WERI-Rb-1 (cell line): ENCODE data around the gene PGF.
A peak's percentile ranks its signal among the peaks of the same experiment; 100 is the strongest.

Experiments
- DNase-seq: peaks from one replicate; pipeline ENCODE4 v3.0.0-alpha.2; 2020
- H3K27ac ChIP-seq: fragments of 250-450 bp; sonication (Bioruptor Pico); 2 replicates; pipeline ENCODE4 v1.5.1; 2020; ENCODE audit warnings: mild to moderate bottlenecking, moderate library complexity
- H3K27me3 ChIP-seq: fragments of 250-450 bp; sonication (Bioruptor Pico); 2 replicates; pipeline ENCODE4 v1.5.1; 2021; ENCODE audit warnings: mild to moderate bottlenecking, low read depth, moderate library complexity; ENCODE audit not compliant: insufficient read depth, severe bottlenecking
- H3K36me3 ChIP-seq: fragments of 250-450 bp; sonication (Bioruptor Pico); 2 replicates; pipeline ENCODE4 v1.5.1; 2020; ENCODE audit warnings: mild to moderate bottlenecking, moderate library complexity
- H3K4me3 ChIP-seq: 2 replicates; pipeline ENCODE4 v1.5.1; 2011; ENCODE audit warnings: low read depth, mild to moderate bottlenecking, control low read depth, low read length
- H3K9me3 ChIP-seq: fragments of 250-450 bp; sonication (Bioruptor Pico); 2 replicates; pipeline ENCODE4 v1.5.1; 2021; ENCODE audit warnings: mild to moderate bottlenecking, moderate library complexity; ENCODE audit not compliant: severe bottlenecking
- CTCF ChIP-seq: IDR thresholded peaks from 2 replicates; pipeline ENCODE4 v1.5.1; 2011; ENCODE audit warnings: low read depth, mild to moderate bottlenecking, control low read depth, inconsistent platforms, low read length

The PGF gene

GRCh38 chr14:74952697-74953484 lies 2.5 kb downstream of the PGF start:
- Histone ChIP-seq H3K36me3 (peaks cover 33% of the 10 kb centered on the region), H3K4me3 (no peak overlapping the region), H3K9me3 (no peaks in the 10 kb centered on the region), H3K27ac (peak overlapping the region; percentile 67), H3K27me3 (no peaks in the 10 kb centered on the region)
- no peak for DNase-seq
- TF ChIP-seq CTCF = no peak

- DNase-seq = no peak
- no peak overlapping the region for H3K4me3 ChIP-seq
- no peak overlapping the region for H3K27ac ChIP-seq
- no peak for TF ChIP-seq CTCF
- H3K27me3 ChIP-seq = no peaks in the 10 kb centered on the region
- peaks cover 40% of the 10 kb centered on the region for H3K36me3 ChIP-seq
- no peaks in the 10 kb centered on the region for H3K9me3 ChIP-seq
Measured at GRCh38 chr14:74952180-74952665, 3.2 kb downstream of the PGF start.

GRCh38 chr14:74951443-74952179 lies 3.8 kb downstream of the PGF start:
- Histone ChIP-seq H3K27me3 (no peaks in the 10 kb centered on the region), H3K36me3 (peaks cover 46% of the 10 kb centered on the region), H3K4me3 (no peak overlapping the region), H3K27ac (no peak overlapping the region), H3K9me3 (no peaks in the 10 kb centered on the region)
- TF ChIP-seq CTCF = no peak
- DNase-seq = no peak

GRCh38 chr14:74950795-74951442 lies 4.5 kb downstream of the PGF start:
- Histone ChIP-seq H3K36me3 (peaks cover 50% of the 10 kb centered on the region), H3K27ac (no peak overlapping the region), H3K27me3 (no peaks in the 10 kb centered on the region), H3K9me3 (no peaks in the 10 kb centered on the region), H3K4me3 (no peak overlapping the region)
- no peak for DNase-seq
- no peak for TF ChIP-seq CTCF

- H3K4me3 ChIP-seq = no peak overlapping the region
- no peaks in the 10 kb centered on the region for H3K27me3 ChIP-seq
- no peaks in the 10 kb centered on the region for H3K9me3 ChIP-seq
- no peak for DNase-seq
- no peak for TF ChIP-seq CTCF
- no peak overlapping the region for H3K27ac ChIP-seq
- peaks cover 53% of the 10 kb centered on the region for H3K36me3 ChIP-seq
Measured at GRCh38 chr14:74949859-74950573, 5.4 kb downstream of the PGF start.
